HG02798 (cell line): Measurements from ENCODE around the gene RNASE12.

ENCODE experiments used
- ATAC-seq: cut with Tn5 transposase; IDR thresholded peaks from one replicate; pipeline ENCODE4 v1.9.1; 2021; ENCODE audit warnings: mild to moderate bottlenecking; ENCODE audit not compliant: unreplicated experiment, poor library complexity

The RNASE12 gene

DNA sequence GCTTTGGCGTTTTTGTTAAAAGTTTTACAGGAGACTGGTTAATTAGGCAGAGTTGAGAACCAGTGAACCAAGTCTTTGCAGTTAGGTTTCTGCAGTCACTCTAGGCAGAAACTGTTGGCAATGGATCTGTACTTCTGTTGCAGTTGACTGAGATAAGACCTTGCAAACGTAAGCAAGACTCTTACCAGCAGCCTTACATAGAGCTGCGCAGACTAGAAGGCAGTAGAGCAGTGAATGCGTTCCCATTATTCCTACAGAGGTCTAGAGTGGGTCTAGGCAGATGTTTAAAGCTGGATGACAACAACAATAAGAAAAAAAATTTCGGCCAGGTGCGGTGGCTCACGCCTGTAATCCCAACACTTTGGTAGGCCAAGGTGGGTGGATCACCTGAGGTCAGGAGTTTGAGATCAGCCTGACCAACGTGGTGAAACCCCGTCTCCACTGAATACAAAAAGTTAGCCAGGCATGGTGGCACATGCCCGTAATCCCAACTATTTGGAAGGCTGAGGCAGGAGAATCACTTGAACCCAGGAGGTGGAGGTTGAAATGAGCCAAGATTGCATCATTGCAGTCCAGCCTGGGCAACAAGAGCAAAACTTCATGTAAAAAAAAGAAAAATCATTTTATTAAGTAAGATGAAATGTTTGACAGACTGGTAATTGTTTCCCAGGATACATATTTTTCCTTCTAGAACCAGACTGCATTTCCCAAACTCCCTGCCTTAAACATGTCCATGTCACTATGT lies 42.6 kb downstream of the RNASE12 start:
- ATAC-seq: no peak

- ATAC-seq: no peak
Measured at GRCh38 chr14:20546877-20547276, 44.3 kb downstream of the RNASE12 start.
